GM21576 (cell line): ENCODE measurements around the gene NDUFA7.
A peak's percentile ranks its signal among the peaks of the same experiment; 100 is the strongest.
"Not testable (repeated sequence)": the region's sequence is repeated elsewhere in the genome, so short reads cannot be mapped to it uniquely, and the experiment has no call there.

Experiments used
- ATAC-seq: cut with Tn5 transposase; IDR thresholded peaks from one replicate; pipeline ENCODE4 v1.9.1; 2021; ENCODE audit warnings: mild to moderate bottlenecking, moderate library complexity; ENCODE audit not compliant: unreplicated experiment

The NDUFA7 gene

DNA sequence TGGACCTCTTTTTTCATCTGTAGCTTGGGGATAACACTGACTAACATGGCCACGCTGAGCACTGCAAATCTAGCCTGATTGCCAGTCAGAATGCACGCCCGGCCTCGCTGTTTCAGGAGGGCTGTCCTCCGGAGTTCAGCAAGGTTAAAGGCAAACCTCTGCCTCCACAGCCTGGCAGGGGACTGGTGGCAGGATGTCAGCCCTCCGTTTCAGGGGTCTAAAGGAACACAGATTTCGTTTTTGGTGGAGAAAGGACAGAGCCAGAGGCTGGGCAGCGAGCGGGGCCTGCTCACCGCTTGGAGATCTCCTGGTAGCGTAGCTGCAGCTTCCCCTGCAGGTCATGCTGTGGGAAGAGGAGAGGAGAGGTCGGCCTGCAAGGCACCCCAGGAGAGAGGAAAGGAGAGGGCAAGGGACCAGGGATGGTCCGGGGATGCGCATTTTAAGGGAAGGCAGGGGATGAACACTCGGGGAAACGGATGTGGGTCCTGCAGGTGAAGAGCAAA lies 560 bp downstream of the NDUFA7 start:
- ATAC-seq, result peak; percentile 21

DNA sequence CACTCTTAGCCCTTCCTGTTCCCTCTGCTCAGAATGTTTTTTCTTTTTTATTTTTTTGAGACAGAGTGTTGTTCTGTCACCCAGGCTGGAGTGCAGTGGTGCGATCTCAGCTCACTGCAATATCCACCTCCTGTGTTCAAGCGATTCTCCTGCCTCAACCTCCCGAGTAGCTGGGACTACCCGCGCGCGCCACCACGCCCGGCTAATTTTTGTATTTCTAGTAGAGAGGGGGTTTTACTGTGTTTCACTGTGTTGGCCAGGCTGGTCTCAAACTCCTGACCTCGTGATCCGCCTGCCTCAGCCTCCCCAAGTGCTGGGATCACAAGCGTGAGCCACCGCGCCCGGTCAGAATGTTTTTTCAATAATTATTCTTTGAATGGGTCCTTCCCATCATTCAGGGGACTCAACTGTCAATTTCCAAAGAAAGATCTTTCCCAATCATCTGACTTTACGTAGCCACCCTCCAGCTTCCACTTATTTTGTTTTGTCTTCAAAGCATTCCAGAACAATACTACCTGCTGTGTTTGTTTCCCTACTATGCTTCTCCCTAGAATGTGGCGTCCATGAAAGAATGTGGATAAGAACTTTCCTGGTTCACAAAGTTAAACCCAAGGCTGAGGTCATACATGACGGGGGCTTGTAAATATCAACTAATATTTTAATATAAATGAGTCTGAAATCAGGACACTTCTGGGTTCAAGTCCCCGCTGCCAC lies 1.2 kb downstream of the NDUFA7 start:
- ATAC-seq, result no peak

DNA sequence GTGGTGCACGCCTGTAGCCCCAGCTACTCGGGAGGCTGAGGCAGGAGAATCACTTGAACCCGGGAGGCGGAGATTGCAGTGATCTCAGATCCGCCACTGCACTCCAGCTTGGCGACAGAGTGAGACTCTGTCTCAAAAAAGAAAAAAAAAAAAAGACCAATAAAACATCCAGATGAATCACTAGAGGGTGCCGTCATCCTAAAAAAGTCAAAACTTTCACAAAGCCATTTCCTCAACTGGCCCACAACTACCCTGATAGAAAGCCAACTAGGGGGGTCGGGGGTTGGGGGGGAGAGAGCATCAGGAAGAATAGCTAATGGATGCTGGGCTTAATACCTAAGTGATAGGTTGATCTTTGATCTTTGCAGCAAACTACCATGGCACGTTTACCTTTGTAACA lies 2.3 kb downstream of the NDUFA7 start:
- ATAC-seq, result not testable (repeated sequence)

DNA sequence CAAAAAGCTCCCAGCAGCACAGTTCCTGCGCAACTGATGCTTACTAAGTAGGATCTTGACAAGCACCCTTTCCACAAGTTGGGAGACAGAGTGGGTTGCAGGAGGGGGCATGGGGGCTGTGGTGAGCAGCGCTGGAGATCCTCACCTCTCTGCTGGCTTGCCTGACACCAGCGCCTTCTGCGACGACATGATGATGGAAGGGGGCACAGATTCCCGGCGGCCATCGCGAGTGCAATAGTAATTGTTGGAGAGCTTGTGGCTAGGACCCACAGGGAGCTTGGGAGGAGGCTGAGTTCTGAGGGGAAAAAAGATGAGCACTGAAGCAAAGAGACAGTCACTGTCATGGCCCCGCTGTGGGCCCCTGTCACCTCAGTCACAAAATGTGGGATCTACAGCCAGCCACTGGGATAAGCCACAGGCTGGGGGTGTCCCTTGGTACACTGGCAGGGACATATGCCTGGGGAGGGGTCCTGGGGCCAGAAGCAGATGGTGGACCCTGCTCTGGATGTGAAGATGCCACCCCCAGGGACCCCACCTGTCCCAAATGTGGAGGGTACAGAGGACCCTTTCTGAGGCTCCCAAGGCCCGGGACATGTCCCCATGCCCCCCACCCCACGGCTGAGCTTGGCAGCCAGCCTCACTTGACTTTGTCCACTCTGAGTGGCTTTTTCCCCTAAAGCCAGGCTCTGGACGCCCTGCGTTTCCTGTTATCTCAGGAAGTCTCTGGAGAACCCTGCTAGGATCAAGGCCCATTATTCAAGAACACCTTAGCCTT lies 4.6 kb downstream of the NDUFA7 start:
- ATAC-seq, result no peak

DNA sequence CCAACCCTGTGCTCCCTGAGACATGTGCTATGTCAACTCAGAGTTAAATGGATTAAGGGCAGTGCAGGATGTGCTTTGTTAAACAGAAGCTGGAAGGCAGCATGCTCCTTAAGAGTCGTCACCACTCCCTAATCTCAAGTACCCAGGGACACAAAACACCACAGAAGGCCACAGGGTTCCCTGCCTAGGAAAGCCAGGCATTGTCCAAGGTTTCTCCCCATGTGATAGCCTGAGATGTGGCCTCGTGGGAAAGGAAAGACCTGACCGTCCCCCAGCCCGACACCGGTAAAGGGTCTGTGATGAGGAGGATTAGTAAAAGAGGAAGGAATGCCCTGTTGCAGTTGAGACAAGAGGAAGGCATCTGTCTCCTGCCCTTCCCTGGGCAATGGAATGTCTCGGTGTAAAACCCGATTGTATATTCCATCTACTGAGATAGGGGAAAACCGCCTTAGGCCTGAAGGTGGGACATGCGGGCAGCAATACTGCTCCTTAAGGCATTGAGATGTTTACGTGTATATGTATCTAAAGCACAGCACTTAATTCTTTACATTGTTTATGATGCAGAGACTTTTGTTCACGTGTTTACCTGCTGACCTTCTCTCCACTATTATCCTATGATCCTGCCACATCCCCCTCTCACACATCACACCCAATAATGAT lies 6.1 kb downstream of the NDUFA7 start:
- ATAC-seq, result not testable (repeated sequence)

DNA sequence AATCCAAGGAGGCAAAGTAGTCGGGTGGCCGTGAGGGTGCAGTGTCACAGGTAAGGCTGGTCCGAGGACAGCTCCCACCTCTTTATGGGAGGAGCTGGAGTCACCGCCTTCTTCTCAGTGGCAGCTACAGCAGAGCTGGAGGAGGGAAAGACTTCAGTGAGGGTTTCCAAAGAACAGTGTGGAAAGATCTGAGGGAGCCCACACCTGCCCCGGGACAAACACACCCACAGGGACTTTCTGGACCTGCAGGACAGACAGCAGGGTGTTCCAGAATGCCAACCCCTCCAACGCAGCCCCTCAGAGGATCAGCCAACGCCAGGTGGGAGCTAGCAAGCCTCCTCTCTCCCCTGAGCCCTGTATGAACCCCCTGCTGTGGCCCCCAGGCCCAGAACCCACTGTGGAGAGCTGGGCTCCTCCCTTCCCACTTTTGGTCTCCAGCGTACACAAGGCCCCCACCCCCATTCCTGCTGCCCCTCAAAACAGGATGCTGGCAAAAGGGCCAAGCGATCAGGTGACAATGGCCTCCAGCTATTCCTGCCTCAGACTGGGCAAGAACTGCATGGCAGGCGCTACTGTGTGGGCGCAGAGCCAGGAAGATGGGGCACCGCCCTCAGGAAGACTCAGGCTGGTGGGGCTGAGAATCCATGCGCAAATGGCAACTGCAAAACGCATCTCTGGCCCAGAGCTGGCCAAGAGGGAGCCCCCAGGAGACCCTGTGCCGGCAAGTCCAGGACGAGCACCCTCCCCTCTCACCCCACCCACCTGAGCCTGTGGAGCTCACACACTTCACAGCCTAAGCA lies 9.5 kb downstream of the NDUFA7 start:
- no peak for ATAC-seq

DNA sequence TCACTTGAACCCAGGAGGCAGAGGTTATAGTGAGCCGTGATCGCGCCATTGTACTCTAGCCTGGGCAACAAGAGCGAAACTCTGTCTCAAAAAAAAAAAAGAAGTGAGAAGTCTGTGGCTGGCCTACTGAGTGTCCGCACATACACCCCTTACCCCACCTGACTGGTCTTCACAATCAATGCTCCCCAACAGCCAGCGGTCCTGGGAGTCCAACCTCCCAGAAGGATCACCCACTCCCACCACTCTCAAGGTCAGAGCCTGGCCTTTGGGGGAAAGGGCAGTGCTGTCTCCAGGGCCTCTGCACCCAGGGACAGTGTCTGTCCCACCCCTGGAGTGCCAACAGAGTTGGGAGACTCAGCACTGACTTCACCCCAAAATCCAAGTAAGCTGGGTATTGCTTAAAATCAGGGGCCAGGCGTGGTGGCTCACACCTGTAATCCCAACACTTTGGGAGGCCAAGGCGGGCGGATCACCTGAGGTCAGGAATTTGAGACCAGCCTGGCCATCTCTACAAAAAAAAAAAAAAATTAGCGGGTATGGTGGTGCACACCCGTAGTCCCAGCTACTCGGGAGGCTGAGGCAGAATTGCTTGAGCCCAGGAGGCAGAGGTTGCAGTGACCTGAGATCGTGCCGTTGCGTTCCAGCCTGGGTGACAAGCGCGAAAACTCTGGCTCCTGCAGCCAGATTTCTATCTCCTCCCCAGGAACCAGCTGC lies 10.7 kb downstream of the NDUFA7 start:
- no peak for ATAC-seq

DNA sequence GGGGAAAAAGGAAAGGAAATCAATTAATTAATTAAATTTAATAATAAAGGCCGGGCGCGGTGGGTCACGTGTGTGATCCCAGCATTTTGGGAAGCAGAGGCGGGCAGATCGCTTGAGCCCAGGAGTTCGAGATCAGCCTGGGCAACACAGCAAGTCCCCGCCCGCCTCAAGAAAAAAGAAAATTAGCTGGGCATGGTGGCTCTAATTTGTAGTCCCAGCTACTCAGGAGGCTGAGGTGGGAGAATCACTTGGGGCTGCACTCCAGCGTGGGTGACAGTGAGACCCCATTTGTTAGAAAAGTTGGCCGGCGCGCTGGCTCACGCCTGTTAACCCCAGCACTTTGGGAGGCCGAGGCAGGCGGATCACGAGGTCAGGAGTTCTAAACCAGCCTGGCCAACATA lies 12.3 kb downstream of the NDUFA7 start:
- no peak for ATAC-seq

DNA sequence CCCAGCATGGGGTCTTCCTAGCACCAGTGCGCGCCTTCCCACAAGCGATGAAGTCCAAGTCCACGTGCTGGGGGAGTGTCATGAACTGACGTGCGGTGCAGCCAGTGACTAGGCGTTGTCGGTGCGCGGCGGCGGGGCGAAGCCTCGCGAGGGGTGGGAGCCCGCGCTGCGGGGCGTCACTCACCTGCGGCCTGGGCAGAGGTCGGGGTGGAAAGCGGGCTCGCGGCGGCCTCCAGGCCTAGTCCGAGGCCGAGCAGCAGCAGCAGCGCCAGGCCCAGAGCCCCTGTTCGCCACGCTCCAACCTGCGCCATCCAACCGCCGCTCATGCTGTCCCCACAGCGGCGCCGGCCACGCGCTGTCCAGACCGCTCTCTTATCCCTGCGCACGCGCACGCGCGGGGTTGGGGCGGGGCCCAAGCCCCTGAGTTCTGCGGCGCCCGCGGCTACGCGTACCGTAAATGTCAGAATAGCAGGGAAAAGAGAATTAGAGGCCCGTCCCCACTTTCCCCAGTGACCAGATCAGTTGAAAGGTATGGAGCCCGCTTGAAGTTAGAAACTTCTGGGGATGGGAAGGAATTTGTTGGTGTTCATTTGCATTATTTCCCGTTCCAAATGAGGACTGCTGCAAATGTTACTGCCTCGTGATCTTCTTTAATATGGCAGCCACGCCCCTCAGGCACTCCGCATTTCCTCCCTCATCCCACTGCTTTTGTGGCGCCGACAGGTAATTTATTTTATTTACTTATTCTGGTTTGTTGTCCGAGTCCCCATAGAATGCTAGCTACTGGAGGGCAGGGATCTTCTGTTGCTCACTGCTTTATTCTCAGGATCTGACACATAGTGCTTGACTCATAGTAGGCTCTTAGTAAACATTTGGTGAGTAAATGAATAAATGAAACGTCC lies 13.0 kb downstream of the NDUFA7 start, which contains the start of gene CD320:
TSS of gene CD320 (minus strand) at position 394 of the 902 bp plus-strand sequence. CDS start at position 326, 68 bp downstream.
- ATAC-seq, result peak; percentile 72

DNA sequence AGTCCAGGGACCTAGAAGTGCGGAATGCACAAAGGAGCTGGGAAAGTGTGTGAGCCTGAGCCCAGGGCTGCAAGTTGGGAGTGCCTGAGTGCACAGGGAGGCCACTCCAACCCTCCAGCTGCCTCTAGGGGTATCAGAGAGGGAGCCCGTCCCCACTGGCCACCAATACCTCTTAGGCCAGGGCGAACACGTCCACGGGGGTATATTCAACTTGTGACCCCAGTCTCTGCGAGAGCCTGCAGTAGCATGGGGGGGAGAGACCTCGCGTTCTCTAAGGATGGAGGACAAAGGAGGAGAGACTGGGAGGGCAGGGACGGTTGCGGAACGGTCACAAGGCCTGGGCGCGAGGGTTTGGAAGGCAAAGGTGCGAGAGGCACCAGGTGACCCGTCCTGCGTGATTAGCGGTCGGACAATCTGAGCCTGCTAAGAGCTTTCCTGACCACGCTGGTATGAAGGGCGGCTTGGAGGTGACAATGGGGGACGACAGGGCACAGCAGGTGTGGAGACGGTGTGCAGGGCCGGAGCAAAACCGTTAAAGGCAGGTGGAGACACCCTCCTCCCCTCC lies 13.7 kb downstream of the NDUFA7 start:
- no peak for ATAC-seq

DNA sequence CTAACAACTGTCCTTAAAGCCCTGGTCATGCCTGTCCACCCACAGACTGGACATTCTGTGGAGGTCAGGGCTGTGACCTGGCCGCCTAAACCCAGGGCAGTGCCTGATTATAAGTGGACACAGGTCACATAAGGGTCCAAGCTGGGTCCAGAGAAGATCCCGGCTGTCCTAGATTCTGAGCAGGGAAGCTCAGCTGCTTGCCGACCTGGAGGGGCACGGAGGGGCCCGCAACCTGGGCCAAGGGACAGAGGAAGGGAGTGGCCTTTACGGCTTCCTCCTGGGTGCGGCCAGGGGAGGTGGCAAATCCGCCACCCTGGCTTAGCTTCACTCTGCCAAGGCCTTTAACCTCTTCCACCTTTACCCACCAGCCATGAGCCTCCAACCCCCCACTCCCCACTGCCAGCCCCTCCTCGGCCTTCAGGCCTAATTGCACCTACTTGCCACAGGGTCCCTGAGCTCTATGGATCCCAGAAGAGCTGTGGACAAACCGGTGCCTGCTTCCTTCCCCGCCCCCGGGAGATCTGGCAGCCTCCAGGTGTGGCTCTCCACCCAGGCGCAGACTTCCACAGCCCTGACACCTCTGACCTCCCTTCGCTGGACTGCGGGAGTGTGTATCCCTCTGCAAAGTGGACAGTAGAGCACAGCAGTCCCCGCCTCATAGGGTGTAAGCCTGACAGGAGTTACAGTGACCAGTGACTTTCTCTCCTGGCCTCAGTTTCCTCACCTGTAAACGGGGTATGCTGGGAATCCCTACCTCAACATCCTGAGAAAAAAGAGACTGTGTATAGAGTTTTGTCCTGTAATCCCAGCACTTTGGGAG lies 14.7 kb downstream of the NDUFA7 start:
- no peak for ATAC-seq

DNA sequence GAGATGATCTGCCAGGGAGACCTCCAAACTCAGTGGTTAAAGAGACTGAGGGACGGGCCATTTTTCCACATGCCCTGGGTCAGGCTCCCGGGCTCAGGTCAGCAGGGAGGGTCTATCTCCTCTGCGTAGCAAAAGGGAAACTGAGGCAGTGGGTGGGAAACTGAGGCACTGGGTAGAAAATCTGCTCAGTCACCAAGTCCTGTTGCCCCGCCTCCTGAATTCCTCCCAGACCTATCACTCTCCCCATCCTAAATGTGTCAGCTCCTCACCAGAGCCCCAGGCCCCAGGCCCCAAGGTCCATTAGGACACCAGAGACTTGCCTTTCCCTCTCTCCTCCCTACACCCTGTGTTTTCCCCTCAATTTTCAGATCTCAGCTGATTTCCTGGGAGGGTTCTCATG lies 15.4 kb downstream of the NDUFA7 start:
- ATAC-seq, result no peak

DNA sequence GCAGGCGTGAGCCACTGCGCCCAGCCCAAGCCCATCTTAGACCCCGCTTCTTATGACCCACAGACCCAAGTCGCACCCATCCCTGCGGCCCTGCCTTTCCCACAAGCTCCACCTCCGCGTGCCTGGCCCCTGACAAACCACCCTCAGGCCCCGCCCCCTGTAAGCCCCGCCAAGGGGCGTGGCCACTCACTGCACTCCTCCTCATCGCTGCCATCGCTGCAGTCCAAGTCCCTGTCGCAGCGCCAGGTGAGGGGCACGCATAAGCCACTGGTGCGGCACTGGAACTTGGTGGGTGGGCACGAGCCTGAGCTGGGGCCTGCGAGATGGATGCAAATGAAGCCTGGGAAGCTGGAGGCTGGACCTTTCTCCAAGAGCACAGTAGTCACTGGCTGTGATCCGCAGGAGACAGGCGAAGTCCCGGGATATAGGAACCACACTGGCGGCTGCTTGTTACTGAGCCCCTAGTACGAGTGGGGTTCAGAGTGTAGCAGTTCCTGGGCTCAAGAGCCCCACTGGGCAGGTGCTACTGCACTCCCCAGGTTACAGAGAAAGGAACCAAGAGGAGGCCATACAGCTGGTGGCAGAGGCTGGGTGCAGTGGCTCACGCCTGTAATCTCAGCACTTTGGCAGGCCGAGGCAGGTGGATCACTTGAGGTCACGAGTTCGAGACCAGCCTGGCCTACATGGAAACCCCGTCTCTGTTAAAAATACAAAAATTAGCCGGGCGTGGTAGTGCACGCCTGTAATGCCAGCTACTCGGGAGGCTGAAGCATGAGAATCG lies 16.1 kb downstream of the NDUFA7 start:
- no peak for ATAC-seq

DNA sequence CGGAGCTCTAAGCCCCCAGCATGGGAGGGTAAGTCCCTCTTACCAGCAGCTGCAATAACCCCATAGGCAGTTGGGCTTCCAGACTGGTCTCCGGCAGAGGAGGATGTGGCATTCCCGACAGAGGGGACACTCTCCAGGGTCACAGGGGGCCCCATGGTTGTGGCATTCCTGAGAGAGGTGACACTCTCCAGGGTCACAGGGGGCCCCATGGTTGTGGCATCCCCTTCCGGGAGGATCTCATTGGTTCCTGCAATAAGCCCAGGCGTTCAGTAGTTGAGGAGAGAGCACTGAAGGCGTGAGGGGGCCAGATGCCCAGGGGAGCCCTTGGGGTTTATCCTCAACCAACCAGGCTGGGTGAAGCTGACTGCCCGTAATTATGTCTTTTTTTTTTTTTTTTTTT lies 18.4 kb downstream of the NDUFA7 start:
- no peak for ATAC-seq

DNA sequence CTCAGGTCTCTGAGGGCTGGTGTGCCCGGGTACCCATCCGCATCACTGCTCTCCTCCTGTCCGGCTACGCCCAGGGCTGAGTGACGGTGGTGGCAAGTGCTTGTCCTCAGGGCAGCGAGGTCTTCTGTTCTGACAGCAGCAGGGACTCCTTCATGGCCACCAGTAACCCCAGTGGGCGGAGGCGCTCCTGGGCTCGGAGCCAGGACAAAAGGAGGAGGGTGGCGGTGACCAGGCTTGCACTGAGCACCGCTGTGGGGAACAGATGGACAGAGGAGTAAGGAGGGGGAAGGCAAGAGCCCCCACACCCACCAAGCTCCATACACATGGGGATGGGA lies 18.9 kb downstream of the NDUFA7 start:
- no peak for ATAC-seq

DNA sequence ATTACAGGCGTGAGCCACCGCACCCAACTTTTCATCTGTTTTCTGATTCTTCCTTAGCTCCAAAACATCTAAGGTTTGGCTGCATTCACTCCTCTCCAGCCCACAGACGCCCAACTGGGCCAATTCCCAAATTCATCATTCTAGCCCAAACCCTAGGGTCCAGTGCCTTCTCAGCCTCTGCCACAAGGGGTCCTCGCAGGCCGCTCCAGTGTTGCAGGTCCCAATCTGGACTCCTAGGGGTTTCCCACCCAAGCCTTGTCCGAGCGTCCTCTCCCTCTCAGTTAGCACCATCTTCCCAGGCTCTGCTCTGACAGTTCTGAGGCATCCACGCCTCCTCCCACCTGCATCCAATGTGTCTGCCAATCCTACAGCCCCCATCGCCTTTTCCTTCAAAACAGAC lies 29.8 kb downstream of the NDUFA7 start:
- ATAC-seq, result not testable (repeated sequence)

DNA sequence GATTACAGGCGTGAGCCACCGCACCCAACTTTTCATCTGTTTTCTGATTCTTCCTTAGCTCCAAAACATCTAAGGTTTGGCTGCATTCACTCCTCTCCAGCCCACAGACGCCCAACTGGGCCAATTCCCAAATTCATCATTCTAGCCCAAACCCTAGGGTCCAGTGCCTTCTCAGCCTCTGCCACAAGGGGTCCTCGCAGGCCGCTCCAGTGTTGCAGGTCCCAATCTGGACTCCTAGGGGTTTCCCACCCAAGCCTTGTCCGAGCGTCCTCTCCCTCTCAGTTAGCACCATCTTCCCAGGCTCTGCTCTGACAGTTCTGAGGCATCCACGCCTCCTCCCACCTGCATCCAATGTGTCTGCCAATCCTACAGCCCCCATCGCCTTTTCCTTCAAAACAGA lies 44.7 kb downstream of the NDUFA7 start:
- ATAC-seq, result not testable (repeated sequence)
